ENCODE data around the gene MID1. TPM values are rescaled to one million over a fixed set of nuclear protein-coding genes. Genes with fewer than 3 reads are reported as not detected.
"Not testable (repeated sequence)": the region's sequence is repeated elsewhere in the genome, so short reads cannot be mapped to it uniquely, and the experiment has no call there.

The MID1 gene
- total RNA-seq, 1 donor from 2014 or later, result 31.2 TPM

DNA sequence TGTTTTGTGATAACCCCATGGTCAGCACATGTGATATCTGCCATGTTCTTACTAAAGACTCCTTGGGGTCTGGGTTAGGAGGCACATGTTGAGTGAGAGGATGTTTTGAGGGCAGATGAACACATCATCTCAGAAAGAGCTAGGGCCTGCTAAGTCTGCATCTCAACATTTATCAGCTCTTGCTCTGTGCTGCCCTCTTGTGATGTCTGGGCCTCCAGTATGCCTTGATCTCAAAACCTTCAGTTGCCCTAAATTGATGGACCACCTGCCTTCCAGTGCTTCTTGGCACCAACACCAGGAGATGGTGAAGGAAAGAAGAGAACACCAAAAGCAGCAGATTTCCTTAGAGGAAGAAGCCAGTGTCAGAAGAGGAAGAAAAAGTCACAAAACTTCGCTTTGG, 22.5 kb downstream of the MID1 start:
- no peak overlapping the region for H3K27ac ChIP-seq (ENCODE audit: low read depth, low read length)
- no peaks in the 10 kb centered on the region for H3K9me3 Mint-ChIP-seq (ENCODE audit: unreplicated experiment)
- no peaks in the 10 kb centered on the region for H3K4me1 Mint-ChIP-seq (ENCODE audit: low read depth, unreplicated experiment)
- H4K20me1 ChIP-seq (ENCODE audit: insufficient read depth, low read length), result no peaks in the 10 kb centered on the region
- H3K36me3 ChIP-seq (ENCODE audit: insufficient read depth, low read length), result peaks cover 3% of the 10 kb centered on the region
- H3K4me2 ChIP-seq (ENCODE audit: low read length), result no peak overlapping the region
- H3K36me3 Mint-ChIP-seq (ENCODE audit: low read depth, unreplicated experiment), result no peaks in the 10 kb centered on the region
- FAIRE-seq (peak; percentile 73), DNase-seq (ENCODE audit: low read depth) (no peak)
- no peaks in the 10 kb centered on the region for H3K27me3 Mint-ChIP-seq (ENCODE audit: low read depth, unreplicated experiment)
- H3K4me1 ChIP-seq (ENCODE audit: insufficient read depth, low read length), result no peaks in the 10 kb centered on the region
- no peak overlapping the region for H3K27ac Mint-ChIP-seq (ENCODE audit: unreplicated experiment)
- H3K79me2 ChIP-seq (ENCODE audit: insufficient read depth, low read length), result peaks cover 77% of the 10 kb centered on the region
- no peak overlapping the region for H2AFZ ChIP-seq (ENCODE audit: low read depth, low read length)
- no peaks in the 10 kb centered on the region for H3K9me3 ChIP-seq (ENCODE audit: insufficient read depth, low read depth, low read length)
- H3K27me3 ChIP-seq (ENCODE audit: insufficient read depth, low read length), result no peaks in the 10 kb centered on the region
- H3K4me3 ChIP-seq (ENCODE audit: insufficient read depth, low read depth, low read length), result no peak overlapping the region
- H3K4me3 Mint-ChIP-seq (ENCODE audit: unreplicated experiment), result no peak overlapping the region
- no peak overlapping the region for H3K9ac ChIP-seq (ENCODE audit: low read length)
- TF ChIP-seq EZH2 (IDR thresholded peaks at IDR 0.05; ENCODE audit: insufficient read depth, low read length), result no peak
- TF ChIP-seq, protein P1, sequence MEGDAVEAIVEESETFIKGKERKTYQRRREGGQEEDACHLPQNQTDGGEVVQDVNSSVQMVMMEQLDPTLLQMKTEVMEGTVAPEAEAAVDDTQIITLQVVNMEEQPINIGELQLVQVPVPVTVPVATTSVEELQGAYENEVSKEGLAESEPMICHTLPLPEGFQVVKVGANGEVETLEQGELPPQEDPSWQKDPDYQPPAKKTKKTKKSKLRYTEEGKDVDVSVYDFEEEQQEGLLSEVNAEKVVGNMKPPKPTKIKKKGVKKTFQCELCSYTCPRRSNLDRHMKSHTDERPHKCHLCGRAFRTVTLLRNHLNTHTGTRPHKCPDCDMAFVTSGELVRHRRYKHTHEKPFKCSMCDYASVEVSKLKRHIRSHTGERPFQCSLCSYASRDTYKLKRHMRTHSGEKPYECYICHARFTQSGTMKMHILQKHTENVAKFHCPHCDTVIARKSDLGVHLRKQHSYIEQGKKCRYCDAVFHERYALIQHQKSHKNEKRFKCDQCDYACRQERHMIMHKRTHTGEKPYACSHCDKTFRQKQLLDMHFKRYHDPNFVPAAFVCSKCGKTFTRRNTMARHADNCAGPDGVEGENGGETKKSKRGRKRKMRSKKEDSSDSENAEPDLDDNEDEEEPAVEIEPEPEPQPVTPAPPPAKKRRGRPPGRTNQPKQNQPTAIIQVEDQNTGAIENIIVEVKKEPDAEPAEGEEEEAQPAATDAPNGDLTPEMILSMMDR (IDR thresholded peaks at IDR 0.05; ENCODE audit: insufficient read depth, low read depth, low read length), result peak; percentile 37

DNA sequence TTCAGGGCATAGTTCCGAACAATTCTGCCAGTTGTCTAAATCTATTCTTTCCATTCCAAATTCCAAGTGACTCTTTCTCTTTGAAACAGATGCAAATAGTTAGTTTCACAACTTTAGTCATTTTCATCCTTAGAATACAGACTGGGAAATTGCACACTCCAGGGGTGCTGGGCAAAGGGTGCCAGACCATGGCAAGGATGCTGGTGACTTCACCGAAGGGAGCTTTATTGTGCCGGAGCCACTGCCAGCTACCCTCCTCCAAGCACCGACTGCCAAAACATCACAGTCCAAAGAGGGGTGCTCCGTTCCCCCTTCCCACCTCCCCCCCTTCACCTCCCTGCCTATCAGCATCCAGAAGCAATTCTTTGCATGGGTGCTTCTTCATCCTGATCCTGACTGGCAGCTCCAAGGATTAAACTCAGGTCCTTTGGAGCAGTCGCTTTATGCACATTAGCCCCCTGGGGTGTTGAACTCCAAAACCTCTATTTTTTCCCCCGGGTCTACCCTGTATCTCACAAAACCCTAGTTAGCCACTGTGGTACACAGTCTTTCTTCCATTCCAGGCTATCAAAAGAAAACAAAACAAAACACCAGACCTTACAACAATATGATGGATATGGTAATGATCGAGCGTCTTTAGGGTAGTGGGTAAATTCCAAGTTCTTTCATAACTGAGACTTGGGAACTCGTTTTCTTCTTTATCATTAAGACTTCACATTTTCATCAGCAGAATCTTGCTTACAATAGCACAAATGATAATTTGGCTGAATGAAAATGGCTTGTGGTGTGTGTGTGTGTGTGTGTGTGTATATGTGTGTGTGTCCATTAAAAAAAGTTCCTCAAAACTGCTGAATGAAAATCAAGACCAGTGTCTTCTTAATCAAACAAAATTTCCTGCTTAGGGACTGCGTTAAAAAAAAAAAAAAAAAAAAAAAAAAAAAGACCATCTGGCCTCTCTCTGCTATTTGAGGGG, 28.7 kb downstream of the MID1 start:
- no peaks in the 10 kb centered on the region for H3K9me3 ChIP-seq (ENCODE audit: insufficient read depth, low read depth, low read length)
- peak overlapping the region; percentile 46 for H3K4me2 ChIP-seq (ENCODE audit: low read length)
- TF ChIP-seq, protein P1 (IDR thresholded peaks at IDR 0.05; ENCODE audit: insufficient read depth, low read depth, low read length), result no peak
- no peak for TF ChIP-seq EZH2 (IDR thresholded peaks at IDR 0.05; ENCODE audit: insufficient read depth, low read length)
- no peak for DNase-seq (ENCODE audit: low read depth)
- H3K36me3 ChIP-seq (ENCODE audit: insufficient read depth, low read length), result no peaks in the 10 kb centered on the region
- no peak overlapping the region for H2AFZ ChIP-seq (ENCODE audit: low read depth, low read length)
- H4K20me1 ChIP-seq (ENCODE audit: insufficient read depth, low read length), result no peaks in the 10 kb centered on the region
- no peak overlapping the region for H3K4me3 ChIP-seq (ENCODE audit: insufficient read depth, low read depth, low read length)
- Mint-ChIP-seq H3K27ac (ENCODE audit: unreplicated experiment) (no peak overlapping the region), H3K9me3 (ENCODE audit: unreplicated experiment) (no peaks in the 10 kb centered on the region), H3K27me3 (ENCODE audit: low read depth, unreplicated experiment) (no peaks in the 10 kb centered on the region), H3K4me3 (ENCODE audit: unreplicated experiment) (no peak overlapping the region), H3K4me1 (ENCODE audit: low read depth, unreplicated experiment) (peaks cover 3% of the 10 kb centered on the region), H3K36me3 (ENCODE audit: low read depth, unreplicated experiment) (peaks cover 6% of the 10 kb centered on the region)
- no peaks in the 10 kb centered on the region for H3K27me3 ChIP-seq (ENCODE audit: insufficient read depth, low read length)
- FAIRE-seq, result peak; percentile 37
- no peak overlapping the region for H3K9ac ChIP-seq (ENCODE audit: low read length)
- H3K79me2 ChIP-seq (ENCODE audit: insufficient read depth, low read length), result peaks cover 54% of the 10 kb centered on the region
- no peaks in the 10 kb centered on the region for H3K4me1 ChIP-seq (ENCODE audit: insufficient read depth, low read length)
- H3K27ac ChIP-seq (ENCODE audit: low read depth, low read length), result no peak overlapping the region

DNA sequence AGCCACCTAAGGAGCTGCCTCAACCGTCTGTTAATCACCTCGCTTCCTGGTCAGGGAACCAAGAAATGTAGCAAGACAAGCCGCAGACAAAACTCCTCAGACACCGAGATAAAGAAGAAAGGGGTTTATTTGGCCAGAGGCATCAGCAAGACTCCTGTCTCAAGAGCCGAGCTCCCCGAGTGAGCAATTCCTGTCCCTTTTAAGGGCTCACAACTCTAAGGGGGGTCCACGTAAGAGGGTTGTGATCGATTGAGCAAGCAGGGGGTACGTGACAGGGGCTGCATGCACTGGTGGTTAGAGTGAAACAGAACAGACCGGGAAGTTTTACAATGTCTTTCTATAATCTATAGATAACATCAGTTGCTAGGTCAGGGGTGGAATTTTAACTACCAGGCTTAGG, 30.6 kb downstream of the MID1 start:
- not testable (repeated sequence) for H3K9me3 ChIP-seq (ENCODE audit: insufficient read depth, low read depth, low read length); H2AFZ ChIP-seq (ENCODE audit: low read depth, low read length); H3K27ac ChIP-seq (ENCODE audit: low read depth, low read length); H3K4me1 ChIP-seq (ENCODE audit: insufficient read depth, low read length); H3K4me3 Mint-ChIP-seq (ENCODE audit: unreplicated experiment); H3K27me3 Mint-ChIP-seq (ENCODE audit: low read depth, unreplicated experiment); H3K9ac ChIP-seq (ENCODE audit: low read length); H4K20me1 ChIP-seq (ENCODE audit: insufficient read depth, low read length); H3K36me3 Mint-ChIP-seq (ENCODE audit: low read depth, unreplicated experiment); FAIRE-seq; H3K27ac Mint-ChIP-seq (ENCODE audit: unreplicated experiment); DNase-seq (ENCODE audit: low read depth); H3K36me3 ChIP-seq (ENCODE audit: insufficient read depth, low read length); H3K9me3 Mint-ChIP-seq (ENCODE audit: unreplicated experiment); H3K27me3 ChIP-seq (ENCODE audit: insufficient read depth, low read length); H3K4me3 ChIP-seq (ENCODE audit: insufficient read depth, low read depth, low read length); H3K4me2 ChIP-seq (ENCODE audit: low read length); H3K4me1 Mint-ChIP-seq (ENCODE audit: low read depth, unreplicated experiment)
- peaks cover 42% of the 10 kb centered on the region for H3K79me2 ChIP-seq (ENCODE audit: insufficient read depth, low read length)

Measured in astrocyte (in vitro differentiated cells and primary cell).